GM18507 (cell line): ENCODE data around the gene ORC3.

Experiments used
- DNase-seq: peaks from one replicate; pipeline ENCODE4 v3.0.0; 2011; ENCODE audit warnings: low read depth; ENCODE audit not compliant: insufficient read length; ENCODE audit errors: extremely low spot score
- FAIRE-seq: peaks from 2 replicates; lab custom pipeline; 2011; peaks lifted over from hg19 to GRCh38; lab: Jason Lieb, UNC

The ORC3 gene

DNA sequence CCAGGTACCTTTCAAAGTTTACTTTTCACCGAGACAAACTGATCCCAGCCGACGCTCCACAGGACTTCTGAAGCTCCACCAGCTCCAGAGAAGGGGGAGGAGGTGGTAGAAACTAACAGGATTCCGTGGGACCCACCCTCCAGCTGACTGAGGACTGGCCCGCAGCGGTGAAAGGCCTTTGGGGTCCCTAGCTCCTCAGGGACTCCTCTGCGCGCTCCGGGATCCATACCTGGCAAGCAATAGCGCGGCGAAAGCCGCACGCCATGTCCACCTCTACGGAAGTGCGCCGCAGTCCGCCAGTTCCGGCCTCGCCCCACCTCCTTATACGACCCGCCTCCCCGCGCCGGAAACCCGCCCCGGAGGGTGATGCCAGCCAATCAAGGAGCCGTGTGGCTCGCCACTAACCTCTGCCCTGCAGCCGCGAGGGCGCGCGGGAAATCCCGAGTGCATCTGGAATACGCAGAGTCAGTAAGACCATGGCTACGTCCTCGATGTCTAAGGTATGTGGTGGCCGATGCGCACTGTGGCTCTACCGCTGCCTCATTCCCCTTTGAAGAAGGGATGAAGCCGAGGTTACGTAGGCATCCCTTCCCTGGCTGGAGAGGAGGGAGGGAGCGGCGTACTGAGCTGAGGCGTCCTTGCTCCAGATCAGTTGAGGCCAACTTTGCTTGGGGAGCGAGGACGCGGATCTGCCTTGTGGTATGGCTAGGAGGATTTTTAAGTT is at the start of gene ORC3, which contains the start of gene RARS2:
Gene ORC3, plus strand, starts transcription at position 443 of the 724 bp plus-strand sequence. Its CDS starts 34 bp downstream, at position 477.
Gene RARS2, minus strand, starts transcription at position 295 of the 724 bp plus-strand sequence. Its CDS starts 30 bp downstream, at position 265.
- DNase-seq (peak; percentile 98), FAIRE-seq (peak; percentile 93)

DNA sequence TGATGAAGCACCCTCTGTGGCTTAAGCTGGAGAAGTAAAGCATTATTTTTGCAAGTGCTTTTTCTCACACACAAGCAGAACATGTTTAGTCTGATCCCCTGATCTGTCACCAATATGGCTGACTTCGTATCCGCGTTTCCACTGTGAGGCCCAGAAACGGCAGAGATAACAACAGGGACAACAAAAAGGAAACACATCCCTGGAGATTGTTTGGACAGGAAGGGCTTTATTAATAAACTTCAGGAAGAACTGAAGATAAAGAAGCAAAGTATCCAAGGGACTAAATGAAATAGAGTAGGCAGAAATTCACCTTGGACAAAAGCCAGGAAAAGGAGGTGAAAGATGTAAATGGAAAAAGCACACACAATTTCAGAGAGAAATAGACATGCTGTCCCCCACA is 49.4 kb upstream of the ORC3 start:
- FAIRE-seq (no peak), DNase-seq (no peak)

DNA sequence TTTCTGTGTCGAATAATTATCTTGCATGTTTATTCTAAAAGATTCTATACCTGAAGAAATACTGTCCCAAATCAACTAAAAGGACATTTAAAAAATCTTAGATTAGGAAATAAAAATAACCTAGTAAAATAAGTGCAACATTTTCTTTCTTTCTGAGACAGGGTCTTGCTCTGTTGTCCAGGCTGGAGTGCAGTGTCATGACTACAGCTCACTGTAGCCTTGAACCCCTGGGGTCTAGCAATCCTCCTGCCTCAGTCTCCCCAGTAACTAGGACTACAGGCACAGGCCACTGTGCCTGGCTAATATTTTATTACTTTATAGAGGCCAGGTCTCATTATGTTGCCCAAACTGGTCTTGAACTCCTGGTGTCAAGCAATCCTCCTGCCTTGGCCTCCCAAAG is 48.9 kb upstream of the ORC3 start:
- no peak for FAIRE-seq

DNA sequence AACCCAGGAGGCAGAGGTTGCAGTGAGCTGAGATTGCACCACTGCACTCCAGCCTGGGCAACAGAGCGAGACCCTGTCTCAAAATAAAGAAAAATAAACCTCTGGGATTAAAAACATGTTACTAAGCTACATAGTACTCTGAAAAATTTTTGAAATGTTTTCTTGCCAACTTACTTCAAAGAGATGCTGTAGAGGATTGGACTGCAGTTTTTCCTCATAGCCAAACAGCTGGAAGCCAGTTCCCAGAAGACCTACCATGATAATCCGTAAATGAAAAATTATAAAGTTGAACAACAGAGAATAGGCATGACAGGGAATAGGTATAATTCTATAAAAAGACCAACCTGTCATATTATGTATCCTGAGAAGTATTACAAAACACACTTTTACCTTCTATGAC is 48.2 kb upstream of the ORC3 start:
- no peak for DNase-seq
- no peak for FAIRE-seq

More for the DNA sequence above, 48.9 kb upstream of the ORC3 start:
- no peak for DNase-seq

DNA sequence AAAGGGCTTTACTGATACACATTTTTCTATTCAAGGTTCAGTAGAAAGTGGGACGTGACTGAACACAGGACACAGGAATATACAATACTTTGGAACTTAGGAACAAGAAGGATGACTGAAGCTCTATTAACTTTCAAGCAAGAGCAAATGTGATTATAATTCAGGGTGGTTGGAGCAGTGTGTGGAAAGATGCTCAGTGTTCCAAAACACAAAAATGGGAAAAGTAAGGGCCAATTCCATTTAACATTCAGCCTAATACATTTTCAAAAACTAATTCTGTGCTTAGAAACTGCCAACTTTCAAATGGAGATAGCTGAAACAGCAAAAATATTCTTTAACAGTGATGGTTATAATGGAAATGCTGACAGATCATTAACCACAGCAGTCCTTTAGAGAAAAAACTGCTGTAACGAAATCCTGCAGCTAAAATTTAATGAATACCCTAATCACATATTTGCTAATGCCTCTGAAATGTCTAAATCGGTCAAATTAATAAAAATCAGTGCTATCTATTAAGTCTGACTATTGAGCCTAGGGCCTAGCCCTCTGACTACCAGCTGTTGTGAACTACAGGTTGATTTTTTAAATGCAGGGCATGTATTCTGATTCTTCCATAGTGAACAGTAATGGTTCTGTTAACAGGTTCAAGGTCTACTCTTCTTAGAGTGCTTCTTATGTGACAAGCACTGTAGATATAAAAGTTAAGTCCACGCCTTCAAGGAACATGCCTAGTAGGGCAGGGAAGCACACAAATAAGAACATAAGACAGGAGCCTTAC is 46.0 kb upstream of the ORC3 start:
- FAIRE-seq (peak; percentile 36), DNase-seq (no peak)

DNA sequence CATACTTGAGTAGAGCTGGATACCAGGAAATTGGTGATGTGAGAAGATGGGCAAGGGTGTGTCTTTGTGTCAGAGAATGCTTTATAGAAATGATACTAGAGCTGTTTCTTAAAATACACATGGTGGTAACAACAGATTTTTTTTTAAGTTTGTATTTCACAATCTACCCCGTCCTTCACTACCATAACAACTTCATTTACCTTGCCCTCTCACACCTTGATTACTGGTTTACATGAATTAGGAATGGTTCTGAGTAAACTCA is 45.5 kb upstream of the ORC3 start:
- FAIRE-seq (no peak), DNase-seq (no peak)

DNA sequence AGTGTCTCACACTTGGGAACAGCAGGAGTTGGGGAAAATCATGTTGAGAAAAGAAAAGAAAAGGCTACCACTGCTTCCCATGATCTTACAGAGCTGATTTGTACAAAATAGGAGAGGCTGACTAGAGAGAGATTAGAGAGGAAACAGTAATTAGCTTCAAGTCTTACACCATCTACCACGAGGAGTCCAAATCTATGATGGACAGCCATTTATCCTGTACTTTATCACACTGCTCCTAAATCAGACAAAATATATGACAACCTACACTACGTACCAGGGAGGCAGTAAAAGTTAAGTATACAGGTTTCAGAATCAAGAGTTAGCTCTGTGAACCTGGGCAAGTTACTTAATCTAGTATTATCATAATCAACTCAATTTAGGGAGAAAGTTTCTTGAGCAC is 38.1 kb upstream of the ORC3 start:
- no peak for DNase-seq
- FAIRE-seq = no peak

DNA sequence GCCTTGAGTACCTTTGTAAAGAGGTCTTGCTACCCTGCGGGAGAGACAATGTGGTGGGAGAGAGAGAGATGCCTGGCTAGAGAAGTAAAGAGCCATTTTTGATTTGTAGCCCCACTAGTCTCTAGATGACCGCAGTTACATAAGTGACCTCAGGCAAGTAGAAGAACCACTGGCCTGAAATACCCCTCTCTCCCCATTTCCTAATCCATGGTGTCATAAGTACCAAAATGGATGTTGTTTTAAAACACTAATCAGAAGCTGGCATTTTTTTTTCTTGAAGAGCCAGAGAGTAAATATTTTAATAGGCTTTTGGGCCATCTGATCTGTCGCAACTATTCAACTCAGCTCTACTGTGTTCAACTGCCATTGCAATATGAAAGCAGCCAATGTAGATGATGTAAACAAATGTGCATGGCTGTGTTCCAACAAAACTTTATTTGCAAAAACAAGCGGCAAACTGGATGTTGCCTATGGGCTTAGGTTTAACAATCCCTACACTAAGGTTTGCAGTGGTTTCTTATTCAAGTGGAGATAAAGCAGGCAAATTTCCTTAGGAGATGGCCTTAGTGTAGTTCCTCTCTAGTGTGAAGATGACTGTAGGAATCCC is 36.7 kb upstream of the ORC3 start:
- DNase-seq = no peak
- no peak for FAIRE-seq

DNA sequence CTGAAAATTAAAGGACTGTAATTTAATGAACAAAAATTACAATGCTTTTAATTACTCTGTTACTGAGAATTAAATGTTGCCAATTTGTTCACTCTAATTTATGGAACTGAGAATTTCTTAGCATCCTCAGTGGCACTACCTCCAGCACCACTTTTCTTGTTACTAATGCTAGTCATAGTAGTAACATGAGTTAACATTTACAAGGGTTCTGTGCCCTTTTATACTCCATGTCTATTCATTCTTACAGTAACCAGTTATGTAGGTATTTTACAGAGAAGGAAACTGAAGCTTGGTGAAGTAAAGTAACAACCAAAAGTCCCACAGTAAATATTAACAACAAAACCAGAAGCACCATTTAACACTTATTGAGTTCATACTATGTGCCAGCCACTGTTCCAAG is 34.4 kb upstream of the ORC3 start:
- no peak for DNase-seq
- no peak for FAIRE-seq

DNA sequence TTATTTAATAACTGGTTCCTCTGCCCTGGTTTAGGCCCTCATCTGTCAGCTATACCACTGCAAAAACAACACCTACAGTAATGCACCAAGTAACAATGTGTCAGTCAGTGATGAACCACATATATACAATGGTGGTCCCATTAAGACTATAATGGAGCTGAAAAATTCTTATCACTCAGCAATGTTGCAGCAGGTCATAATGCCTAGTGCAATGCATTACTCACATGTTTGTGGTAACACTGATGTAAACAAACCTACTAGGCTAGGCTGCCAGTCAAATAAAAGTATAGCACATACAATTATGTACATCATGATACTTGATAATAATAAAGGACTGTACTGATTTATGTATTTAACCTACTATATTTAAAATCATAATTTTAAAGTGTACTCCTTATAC is 31.5 kb upstream of the ORC3 start:
- DNase-seq = no peak
- no peak for FAIRE-seq

DNA sequence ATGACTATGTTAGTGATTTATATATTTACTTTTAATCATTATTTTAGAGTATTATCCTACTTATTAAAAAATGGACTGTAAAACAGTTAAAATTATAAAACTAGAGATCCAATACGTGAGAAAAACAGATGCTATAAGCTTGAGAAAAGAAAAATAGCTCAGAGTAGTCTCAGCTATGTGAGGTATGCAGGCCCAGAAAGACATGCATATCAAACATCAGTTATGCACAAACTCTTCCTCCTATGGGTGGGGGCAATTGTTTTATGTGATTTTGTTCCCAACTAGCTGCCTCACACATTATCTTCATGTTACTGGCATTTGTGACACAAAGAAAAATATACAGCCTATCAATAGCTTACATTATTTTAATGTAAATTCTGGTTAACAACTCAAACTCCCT is 28.9 kb upstream of the ORC3 start:
- FAIRE-seq = no peak

DNA sequence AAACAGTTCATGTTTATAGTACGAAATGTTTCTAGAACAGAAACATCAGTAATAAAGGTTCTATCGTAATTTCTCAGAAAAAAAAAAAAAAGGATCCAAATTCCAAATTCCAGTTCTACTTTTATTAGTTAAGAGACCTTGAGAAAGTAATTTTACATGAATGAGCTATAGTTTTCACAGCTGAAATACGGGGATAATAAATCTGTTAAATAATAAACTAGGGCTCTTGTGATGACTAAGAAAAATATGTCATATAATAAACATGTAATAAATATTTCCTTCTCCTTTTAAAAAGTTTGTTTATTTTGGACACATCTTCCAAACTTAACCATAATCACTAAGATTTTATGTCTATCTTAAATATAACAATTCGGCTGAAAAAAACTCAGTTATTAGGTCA is 17.9 kb upstream of the ORC3 start:
- DNase-seq = no peak
- no peak for FAIRE-seq

More for the DNA sequence above, 28.9 kb upstream of the ORC3 start:
- no peak for DNase-seq

DNA sequence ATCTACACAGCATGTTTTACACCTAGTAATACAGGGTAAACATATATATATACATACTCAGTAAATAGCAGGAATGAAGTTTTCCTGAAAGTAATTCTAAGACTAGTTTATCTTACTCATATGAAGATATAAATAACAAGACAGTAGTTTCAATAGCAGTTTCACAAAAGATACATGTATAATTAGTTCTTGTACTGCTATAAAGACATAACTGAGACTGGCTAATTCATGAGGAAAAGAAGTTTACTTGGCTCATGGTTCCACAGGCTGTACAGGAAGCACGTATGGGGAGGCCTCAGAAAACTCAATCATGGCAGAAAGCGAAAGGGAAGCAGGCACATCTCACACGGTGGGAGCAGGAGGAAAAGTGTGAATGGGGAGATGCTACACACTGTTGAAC is 17.1 kb upstream of the ORC3 start:
- FAIRE-seq (peak; percentile 41), DNase-seq (no peak)

DNA sequence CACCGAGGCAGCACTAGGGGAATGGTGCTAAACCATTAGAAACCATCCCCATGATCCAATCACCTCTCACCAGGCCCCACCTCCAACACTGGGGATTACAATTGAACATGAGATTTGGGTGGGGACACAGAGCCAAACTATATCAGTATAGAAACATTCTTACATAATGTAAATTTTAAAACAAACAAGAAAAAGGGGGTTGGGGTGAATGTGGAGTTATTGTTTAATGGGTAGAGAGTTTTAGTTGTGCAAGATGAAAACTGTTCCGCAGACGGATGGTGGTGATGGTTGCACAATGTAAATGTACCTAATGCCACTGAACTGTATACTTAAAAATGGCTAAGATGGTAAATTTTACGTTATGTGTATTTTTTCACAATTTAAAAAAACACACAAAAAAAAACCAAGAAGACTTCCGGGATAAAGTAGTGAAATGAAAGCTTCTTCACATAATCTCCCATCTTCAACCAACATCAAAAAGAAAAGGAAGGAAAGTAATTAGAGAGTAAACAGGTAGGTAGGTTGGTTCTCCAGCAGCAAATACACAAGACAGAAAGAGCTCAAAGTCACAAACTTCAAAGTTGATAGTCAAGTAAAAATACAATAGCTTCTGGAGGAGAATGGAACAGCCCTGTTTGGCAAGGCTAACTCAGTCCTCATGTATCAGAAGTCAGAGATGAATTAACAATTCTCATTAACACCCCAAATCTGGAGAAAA is 16.5 kb upstream of the ORC3 start:
- FAIRE-seq = no peak

DNA sequence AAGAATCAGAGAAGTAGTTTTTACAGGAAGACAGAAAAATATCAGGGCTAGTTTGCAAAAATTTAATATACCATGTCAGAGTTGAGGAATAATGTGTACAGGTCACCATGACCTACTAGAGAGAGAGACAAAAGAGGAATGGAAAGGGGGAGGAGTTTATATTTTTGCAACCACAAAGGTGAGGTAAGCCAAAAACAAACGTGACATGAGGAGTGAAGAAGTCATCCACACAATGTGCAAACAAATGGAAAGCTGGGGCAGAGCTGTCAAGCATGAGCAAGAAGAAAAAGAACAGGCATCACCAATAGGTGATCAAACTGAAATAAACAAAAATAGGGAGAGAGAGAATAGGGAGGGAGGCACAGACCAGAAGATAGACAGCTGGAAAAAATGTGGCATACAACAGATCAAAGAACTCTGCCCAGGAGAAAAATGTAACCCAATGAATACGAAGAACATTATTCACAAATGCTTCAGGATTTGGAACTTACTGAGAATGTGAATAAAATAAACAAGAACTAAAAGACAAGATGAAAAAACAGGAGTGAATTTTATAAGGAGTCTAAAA is 15.6 kb upstream of the ORC3 start:
- DNase-seq (no peak), FAIRE-seq (no peak)

More for the DNA sequence above, 16.5 kb upstream of the ORC3 start:
- no peak for DNase-seq

DNA sequence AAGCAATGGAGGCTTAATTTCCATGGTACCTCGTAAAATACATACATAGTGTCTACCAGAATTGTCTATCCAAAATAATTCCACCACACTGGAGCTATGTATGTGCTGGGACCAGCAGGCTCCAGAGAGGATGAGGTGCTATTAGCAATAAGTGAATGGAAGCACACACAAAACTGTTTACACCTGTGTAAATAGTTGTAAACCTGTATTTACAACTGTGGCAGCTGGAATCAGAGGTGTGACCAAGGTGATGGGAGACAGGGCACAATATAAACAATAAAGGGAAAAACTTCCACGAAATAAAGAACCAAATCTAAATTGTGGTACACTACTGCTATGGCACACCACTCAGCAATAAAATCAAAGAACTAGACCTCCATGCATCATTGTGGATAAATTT is 14.5 kb upstream of the ORC3 start:
- no peak for DNase-seq
- FAIRE-seq = no peak

DNA sequence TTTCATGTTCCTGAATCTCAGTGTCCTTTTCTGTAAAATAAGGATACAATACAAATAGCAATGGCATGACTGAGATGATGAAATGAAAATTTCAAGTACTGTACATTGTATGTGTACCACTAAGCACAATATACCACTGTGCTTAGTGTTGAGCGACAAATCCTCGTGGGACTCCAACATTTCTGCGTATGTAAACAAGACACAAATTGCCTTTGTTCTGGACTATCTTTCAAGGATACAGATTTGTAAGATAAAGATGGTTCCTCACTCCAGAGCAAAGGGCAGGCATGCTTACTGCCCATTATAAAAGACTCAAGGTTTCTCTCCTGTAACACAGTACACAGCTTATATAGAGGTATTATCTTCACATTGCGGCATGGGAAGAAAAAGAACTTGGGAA is 6.1 kb upstream of the ORC3 start:
- DNase-seq (no peak), FAIRE-seq (no peak)

DNA sequence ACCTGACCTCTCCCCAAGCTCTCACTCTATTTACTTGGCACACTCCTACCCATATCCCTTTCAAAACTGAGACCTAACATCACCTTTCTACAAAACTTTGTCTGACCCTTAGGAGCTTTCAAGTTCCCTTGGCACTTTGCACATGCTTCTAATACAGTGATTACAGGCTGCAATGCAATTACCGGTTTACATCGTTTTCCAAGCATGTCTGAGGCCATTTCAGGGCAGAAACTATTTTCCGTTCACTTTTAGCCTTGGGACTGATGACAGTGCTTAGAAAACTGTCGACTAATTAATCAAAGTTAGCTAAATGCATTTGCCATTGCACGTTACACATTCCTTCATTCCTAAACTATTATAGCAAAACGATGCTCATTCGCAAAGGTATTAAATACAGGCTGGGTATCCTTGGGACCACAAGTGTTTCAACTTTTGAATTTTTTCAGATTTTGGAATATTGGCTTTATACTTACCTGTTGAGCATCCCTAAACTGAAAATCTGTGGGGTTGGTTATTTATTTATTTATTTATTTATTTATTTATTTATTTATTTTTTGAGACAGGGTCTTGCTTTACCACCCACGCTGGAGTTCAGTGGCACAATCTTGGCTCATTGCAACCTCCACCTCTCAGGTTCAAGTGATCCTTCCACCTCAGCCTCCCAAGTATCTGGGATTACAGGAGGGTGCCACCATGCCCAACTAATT is 3.4 kb upstream of the ORC3 start:
- no peak for FAIRE-seq
- DNase-seq = no peak

DNA sequence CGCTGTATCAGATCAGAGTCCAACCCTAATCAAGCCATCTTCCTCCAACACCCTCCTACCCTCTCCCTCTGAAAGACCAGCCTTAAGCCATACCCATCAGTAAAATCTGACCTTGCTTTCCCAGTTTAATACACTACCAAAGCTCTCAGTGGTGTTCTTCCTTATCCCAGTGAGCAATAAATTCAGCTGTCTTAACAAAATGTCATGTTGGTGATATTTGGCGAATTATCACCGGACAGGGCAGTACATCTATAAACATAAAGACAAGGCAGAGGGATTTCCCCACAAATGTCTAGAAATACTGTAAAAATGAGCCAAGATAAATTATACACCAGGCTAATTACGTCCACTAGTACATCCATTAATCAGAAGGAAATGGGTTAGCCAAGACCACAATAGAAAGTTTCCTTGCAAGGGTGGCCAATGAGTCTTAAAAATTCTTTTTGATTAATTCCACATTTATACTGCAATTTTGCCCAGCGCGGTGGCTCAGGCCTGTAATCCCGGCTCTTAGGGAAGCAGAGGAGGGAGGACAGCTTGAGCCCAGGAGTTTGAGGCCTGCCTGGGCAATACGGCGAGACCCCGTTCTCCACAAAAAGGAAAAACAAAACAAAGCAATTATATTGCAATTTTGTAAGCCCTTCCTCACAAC is 1.1 kb upstream of the ORC3 start:
- DNase-seq (no peak), FAIRE-seq (no peak)
